SJCRH30 (cell line): ENCODE results near the gene RCAN2. TPM values are rescaled to one million over a fixed set of nuclear protein-coding genes. Genes with fewer than 3 reads are reported as not detected.
"Not testable (repeated sequence)": the region's sequence is repeated elsewhere in the genome, so short reads cannot be mapped to it uniquely, and the experiment has no call there.

ENCODE experiments used
- DNase-seq, 2 experiments: peaks; one replicate each; pipeline ENCODE4 v3.0.0-alpha.2; 2015 to 2020
- H3K27ac ChIP-seq: fragments of 250-450 bp; sonication (Bioruptor Pico); 2 replicates; pipeline ENCODE4 v1.5.1; 2020; ENCODE audit warnings: mild to moderate bottlenecking, moderate library complexity
- H3K27me3 ChIP-seq: fragments of 250-450 bp; sonication (Bioruptor Pico); 2 replicates; pipeline ENCODE4 v1.5.1; 2020; ENCODE audit warnings: mild to moderate bottlenecking, moderate library complexity
- H3K36me3 ChIP-seq: fragments of 250-450 bp; sonication (Bioruptor Pico); 2 replicates; pipeline ENCODE4 v1.5.1; 2020; ENCODE audit warnings: mild to moderate bottlenecking, moderate library complexity
- H3K4me1 ChIP-seq: fragments of 250-450 bp; sonication (Bioruptor Pico); 2 replicates; pipeline ENCODE4 v1.5.1; 2020; ENCODE audit warnings: mild to moderate bottlenecking, moderate library complexity
- H3K4me3 ChIP-seq: fragments of 250-450 bp; sonication (Bioruptor Pico); 2 replicates; pipeline ENCODE4 v1.5.1; 2020; ENCODE audit warnings: mild to moderate bottlenecking, moderate library complexity
- H3K9me3 ChIP-seq: fragments of 250-450 bp; sonication (Bioruptor Pico); replicated peaks from 2 replicates; pipeline ENCODE4 v1.5.1; 2020; ENCODE audit warnings: mild to moderate bottlenecking, moderate library complexity
- total RNA-seq: library from RNA; depleted of rRNA; stranded (reverse); fragments of >200 nt; shearing (Covaris generic); gene quantifications from 2 replicates; pipeline ENCODE4 v1.2.3, GENCODE V29; 2014

RCAN2 gene
- total RNA-seq, 1 experiment from 2014 or later, result 0.20 TPM

DNA sequence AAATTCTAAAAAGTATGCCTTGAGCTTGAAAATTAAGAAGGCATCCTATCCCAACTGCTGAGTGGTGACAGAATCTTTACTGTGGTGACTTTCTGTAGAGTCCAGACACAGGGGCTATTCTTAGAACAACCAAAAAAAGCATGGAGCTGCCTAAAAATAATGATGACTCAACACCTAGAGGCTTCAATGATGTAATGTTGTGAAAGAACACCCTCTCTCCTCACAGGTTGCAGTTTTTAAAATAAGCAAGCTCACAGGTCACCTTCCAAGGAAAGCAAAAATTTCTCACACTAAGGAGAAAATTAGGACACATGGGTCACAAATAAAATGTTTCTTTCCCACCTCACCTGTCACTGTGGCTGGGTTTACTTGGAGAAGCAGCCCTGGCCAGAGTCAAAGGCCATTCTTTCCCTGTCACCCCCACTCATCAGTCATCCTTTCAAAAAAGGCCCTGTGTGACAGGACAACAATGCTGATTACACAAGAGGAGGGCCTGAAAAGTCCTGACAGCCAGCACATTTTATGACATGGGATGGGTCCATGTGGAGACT is 53.5 kb downstream of the RCAN2 start:
- Histone ChIP-seq H3K9me3 (no peaks in the 10 kb centered on the region), H3K36me3 (no peaks in the 10 kb centered on the region), H3K4me3 (no peak overlapping the region), H3K27ac (no peak overlapping the region), H3K4me1 (no peaks in the 10 kb centered on the region), H3K27me3 (no peaks in the 10 kb centered on the region)
- no peak for DNase-seq

DNA sequence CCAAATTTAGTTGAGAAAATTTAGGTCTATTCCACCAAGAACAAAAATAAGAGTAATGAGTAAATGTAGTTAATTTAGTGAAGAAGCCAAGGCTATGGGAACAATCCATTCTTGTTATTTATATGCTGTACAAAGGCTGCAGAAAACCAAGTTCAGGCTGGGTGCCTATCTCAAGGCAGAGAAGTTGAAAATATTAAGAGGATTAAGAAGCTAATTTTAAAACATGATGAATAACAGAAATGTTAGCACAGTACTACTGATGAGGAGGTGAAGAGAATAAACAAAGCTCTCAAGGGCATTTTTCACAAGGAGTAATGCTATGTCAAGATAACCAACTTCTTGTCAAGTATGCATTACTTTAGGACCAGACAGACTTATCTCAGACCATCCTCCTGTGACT is 68.6 kb downstream of the RCAN2 start:
- H3K36me3 ChIP-seq, result no peaks in the 10 kb centered on the region
- no peaks in the 10 kb centered on the region for H3K4me1 ChIP-seq
- H3K27me3 ChIP-seq, result no peaks in the 10 kb centered on the region
- H3K9me3 ChIP-seq, result no peaks in the 10 kb centered on the region
- no peak overlapping the region for H3K4me3 ChIP-seq
- no peak for DNase-seq
- no peak overlapping the region for H3K27ac ChIP-seq

DNA sequence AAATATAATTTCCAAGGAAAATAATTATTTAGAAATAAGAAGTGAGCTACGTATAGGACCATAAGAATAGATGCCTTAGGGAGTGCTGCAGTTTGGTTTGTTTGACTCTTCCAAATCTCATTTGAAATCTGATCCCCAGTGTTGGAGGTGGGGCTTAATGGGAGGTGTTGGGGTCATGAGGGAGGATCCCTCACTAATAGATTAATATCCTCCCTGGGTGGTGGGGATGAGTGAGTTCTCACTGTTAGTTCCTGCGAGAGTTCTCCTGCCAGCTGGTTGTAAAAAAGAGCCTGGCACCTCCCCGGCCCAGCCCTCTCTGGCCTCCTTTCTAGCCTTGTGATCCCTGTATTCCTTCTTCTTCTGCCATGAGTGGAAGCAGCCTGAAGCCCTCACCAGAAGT is 69.3 kb downstream of the RCAN2 start:
- Histone ChIP-seq H3K27me3 (no peaks in the 10 kb centered on the region), H3K4me1 (no peaks in the 10 kb centered on the region), H3K4me3 (no peak overlapping the region), H3K27ac (no peak overlapping the region), H3K36me3 (no peaks in the 10 kb centered on the region), H3K9me3 (no peaks in the 10 kb centered on the region)
- peak in 1 of 2 experiments; percentile 8 for DNase-seq

DNA sequence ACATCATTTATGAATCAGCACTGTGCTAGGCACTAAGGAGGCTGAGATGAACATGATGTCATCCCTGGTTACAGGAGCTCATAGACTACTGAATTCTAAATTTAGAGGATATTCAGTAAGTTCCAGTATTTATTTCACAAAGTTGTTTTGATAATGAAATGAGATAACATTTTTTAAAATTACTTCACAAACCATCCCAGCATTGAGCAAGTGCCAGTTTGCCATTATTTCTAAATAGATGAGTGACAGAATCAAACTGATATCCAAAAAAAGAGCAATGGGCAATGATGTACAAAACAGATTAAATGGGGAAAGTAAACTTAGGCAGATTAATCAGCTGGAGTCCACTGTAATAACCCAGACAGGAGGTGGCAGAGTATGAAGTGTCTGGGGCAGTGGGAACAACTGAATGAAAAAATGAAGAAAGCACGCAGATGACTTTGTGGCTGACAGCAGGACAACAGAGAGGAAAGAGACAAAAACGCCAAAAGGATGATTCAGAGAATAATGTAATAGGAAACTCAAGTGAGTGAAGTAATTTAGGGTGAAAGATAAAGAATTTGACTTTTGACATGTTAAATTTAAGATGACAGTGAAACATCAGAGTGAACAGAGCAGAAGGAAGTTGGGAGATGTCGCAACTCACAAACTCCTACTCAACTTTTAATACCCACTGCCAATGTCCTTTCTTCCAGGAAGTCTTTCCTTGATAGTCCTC is 70.2 kb downstream of the RCAN2 start:
- H3K27ac ChIP-seq, result no peak overlapping the region
- DNase-seq, result no peak
- no peak overlapping the region for H3K4me3 ChIP-seq
- no peaks in the 10 kb centered on the region for H3K4me1 ChIP-seq
- H3K36me3 ChIP-seq, result no peaks in the 10 kb centered on the region
- no peaks in the 10 kb centered on the region for H3K27me3 ChIP-seq
- H3K9me3 ChIP-seq, result no peaks in the 10 kb centered on the region

DNA sequence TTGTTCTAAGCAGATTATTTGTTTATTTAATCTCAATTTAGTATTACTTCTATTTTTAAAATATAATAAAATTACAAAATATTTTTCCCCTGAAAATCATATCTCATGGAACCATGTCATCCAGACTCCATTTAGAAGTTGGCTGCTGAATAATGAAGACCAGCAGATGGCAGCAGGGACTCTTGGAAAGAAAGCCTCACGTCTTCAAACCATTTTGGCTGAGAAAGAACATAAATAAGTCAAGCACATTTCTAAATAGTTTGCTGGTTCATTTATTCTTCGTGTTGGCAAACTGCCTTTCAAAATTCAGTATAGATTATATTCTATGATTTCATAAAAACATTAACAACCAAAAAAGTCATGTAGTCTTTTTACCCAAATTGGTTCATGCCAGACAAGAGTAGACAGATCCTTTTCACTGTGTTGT is 71.7 kb downstream of the RCAN2 start:
- Histone ChIP-seq H3K4me3 (no peak overlapping the region), H3K27me3 (no peaks in the 10 kb centered on the region), H3K4me1 (no peaks in the 10 kb centered on the region), H3K27ac (no peak overlapping the region), H3K36me3 (no peaks in the 10 kb centered on the region), H3K9me3 (no peaks in the 10 kb centered on the region)
- peak; percentile 40 to 75 for DNase-seq

DNA sequence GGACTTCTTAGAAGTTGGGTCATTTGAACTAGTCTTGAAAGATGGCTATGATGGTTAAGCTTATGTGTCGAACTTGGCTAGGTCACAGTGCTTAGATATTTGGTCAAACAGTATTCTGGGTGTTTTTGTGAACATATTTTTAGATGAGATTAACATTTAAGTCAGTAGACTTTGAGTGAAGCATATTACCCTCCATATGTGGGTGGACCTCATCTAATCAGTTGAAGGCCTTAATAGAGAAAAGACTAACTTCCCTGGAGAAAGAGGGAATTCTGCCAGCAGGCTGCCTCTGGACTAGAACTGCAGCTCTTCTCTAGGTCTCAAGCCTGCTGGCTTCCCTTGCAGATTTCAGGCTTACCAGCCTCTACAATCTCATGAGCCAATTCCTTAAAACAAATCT is 76.9 kb downstream of the RCAN2 start:
- Histone ChIP-seq H3K27me3 (no peaks in the 10 kb centered on the region), H3K4me1 (no peaks in the 10 kb centered on the region), H3K4me3 (no peak overlapping the region), H3K27ac (no peak overlapping the region), H3K36me3 (no peaks in the 10 kb centered on the region), H3K9me3 (no peaks in the 10 kb centered on the region)
- no peak for DNase-seq

DNA sequence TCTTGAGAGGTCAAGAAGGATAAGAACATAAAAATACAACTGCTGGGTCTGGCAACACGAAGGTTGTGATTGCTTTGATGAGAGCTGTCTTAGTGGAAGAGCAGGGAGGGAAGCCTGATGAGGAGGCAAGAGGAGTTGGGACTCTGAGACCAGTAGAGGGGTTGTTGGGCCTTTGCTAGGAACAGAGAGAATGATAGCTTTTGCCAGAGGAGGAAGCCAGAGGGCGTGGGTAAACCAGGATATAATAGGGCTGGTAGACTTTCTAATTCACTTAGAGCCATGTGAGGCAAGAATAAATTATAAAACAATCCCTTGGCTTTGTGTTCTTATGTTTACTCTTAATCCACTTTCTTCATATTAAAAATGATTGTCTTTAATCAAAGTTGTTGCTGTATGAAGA is 78.6 kb downstream of the RCAN2 start:
- Histone ChIP-seq H3K36me3 (no peaks in the 10 kb centered on the region), H3K27me3 (no peaks in the 10 kb centered on the region), H3K27ac (no peak overlapping the region), H3K4me3 (no peak overlapping the region), H3K9me3 (no peaks in the 10 kb centered on the region), H3K4me1 (no peaks in the 10 kb centered on the region)
- DNase-seq, result no peak

DNA sequence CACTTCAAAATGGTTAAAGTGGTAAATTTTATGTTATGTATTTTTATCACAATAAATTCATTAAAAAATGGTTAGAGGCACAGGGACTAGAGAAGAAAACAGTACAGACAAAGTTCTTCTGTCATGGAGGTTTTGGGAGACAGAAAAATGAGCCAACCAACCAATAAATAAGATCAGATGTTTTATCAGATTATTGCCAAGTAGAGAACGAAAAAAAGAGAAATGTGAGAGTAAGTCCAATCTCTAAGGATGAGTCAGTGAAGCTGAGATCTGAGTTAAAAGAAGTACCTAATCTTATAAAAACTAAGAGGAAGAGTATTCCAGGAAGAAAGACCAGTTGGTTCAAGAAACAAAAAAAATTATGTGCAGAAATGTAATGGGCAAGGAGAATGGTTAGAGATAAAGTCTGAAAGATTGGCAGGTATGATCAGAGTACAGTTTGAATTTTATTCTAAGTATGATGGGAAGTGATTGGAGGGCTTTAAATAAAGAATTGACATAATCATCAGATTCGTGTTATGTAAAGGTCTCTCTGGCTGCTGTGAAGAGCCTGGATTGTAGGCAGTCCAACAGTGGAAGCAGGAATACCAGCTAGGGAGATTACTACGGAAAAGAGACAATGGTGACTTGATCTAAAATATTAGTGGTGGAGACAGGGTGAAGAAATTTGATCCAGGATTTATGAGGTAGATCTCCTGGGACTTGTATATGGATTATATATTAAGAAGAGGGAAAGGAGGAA is 79.6 kb downstream of the RCAN2 start:
- DNase-seq, result no peak
- no peaks in the 10 kb centered on the region for H3K36me3 ChIP-seq
- no peak overlapping the region for H3K4me3 ChIP-seq
- H3K27me3 ChIP-seq, result no peaks in the 10 kb centered on the region
- no peaks in the 10 kb centered on the region for H3K4me1 ChIP-seq
- H3K27ac ChIP-seq, result no peak overlapping the region
- H3K9me3 ChIP-seq, result no peaks in the 10 kb centered on the region

DNA sequence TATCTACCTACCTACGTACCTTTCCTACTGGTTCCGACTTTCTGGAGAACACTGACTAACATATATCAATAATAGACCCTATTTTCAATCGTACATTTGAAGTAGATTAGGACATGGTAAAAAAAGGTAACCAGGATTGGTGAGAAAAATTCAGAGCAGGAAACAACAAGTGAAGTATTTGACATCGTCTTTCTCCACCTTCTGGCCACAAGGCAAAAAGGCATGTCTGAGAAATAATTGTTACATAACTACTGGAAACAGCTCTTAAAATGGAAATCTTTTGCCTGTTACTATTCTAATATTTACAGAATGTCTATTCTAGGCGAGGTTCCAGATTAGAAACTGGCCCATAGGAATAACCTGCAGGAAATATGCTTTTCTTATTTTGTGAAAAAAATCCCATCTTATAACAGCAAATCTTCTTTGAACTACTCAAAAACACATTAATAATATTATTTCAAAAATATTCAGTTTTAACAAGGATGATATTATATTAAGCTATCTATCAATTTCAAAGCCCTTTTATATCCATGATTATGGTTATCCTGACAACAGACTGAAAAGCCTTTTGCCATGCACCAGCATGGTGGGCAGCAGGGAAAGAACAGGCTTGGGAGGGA is 80.8 kb downstream of the RCAN2 start:
- no peaks in the 10 kb centered on the region for H3K36me3 ChIP-seq
- no peak overlapping the region for H3K4me3 ChIP-seq
- H3K4me1 ChIP-seq, result no peaks in the 10 kb centered on the region
- H3K27me3 ChIP-seq, result no peaks in the 10 kb centered on the region
- H3K9me3 ChIP-seq, result no peaks in the 10 kb centered on the region
- peak in 1 of 2 experiments; percentile 54 for DNase-seq
- H3K27ac ChIP-seq, result no peak overlapping the region

DNA sequence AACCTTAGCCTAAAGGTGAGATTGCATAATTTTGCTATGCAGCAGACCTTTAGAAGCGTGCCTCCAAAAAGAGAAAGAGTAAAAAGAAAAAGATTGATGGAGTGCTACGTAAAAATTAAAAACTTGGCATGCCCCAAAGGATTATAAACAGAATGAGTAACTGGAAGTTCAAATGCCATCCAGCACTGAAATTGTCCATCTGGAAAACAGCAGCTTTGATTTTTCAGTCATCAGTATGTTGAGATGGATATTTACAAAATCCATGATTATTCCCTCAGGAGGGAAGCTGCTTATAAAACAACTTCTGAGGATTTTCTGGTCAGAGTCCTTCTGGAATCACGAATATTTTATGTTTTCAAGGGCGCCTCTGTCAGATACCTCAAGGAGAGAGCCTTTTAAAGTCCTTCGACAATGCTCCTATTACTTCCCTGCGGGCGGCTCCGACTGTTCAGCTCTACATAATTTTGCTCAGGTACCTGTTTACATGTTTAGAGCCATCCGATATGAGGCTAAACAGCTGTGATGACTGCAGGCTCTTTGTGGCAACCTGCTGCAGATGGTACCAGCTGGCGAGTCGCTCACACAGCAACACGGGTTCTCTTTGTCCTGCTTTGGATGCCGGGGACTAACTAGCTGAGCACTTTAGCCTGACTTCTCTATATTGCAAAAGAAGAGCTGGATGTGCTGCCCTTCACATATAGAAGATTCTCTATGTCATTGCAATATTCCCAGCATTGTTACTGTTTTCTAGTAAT is 83.3 kb downstream of the RCAN2 start:
- Histone ChIP-seq H3K9me3 (no peaks in the 10 kb centered on the region), H3K36me3 (no peaks in the 10 kb centered on the region), H3K4me1 (no peaks in the 10 kb centered on the region), H3K27ac (no peak overlapping the region), H3K27me3 (no peaks in the 10 kb centered on the region), H3K4me3 (no peak overlapping the region)
- DNase-seq, result peak in 1 of 2 experiments; percentile 10

DNA sequence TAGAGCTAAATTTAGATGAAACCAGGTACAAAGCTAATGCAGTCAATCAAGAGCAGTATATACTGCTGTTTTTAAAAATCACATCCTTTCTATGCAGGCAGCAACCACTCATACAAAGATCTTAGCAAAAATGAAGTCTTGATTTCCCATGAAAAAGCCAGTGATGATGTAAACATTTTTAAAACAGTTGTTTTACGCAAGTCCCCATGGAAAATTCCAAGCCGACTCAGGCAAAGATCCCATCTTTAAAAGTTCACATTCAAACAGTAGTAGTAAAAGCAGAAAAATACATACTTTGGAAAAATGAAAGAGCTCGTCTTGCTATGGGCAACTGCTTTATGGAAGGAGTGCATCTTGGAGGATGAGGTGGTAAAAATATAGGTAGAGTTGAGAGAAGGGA is 84.0 kb downstream of the RCAN2 start:
- Histone ChIP-seq H3K36me3 (no peaks in the 10 kb centered on the region), H3K4me1 (no peaks in the 10 kb centered on the region), H3K4me3 (no peak overlapping the region), H3K27me3 (no peaks in the 10 kb centered on the region), H3K9me3 (no peaks in the 10 kb centered on the region), H3K27ac (no peak overlapping the region)
- no peak for DNase-seq

DNA sequence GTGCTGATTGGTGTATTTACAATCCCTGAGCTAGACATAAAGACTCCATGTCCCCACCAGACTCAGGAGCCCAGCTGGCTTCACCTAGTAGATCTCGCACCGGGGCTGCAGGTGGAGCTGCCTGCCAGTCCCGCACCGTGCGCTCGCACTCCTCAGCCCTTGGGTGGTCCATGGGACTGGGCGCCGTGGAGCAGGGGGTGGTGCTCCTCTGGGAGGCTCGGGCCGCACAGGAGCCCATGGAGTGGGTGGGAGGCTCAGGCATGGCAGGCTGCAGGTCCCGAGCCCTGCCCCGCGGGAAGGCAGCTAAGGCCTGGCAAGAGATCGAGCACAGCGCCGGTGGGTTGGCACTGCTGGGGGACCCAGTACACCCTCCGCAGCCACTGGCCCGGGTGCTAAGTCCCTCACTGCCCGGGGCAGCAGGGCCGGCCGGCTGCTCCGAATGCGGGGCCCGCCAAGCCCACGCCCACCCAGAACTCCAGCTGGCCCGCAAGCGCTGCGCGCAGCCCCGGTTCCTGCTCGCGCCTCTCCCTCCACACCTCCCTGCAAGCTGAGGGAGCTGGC is 85.5 kb downstream of the RCAN2 start:
- not testable (repeated sequence) for DNase-seq

DNA sequence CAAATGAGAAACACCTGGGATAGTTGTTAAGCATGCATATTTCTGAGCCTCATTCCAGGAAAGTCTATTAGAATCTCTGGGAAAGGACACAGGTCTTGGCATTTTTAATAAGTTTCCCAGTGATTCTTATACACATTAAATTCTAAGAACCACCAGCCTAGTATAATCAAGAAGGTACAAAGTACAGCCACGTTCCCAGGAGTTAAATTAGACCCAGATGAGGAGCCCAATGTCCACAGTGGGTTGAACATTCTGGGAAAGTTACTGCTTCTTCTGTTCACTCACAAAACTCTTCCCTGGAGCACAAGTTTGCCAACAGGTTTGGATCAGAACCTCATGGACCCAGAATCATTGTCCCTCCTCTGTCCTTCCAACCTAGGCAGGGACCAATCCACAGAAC is 90.4 kb downstream of the RCAN2 start:
- Histone ChIP-seq H3K9me3 (no peaks in the 10 kb centered on the region), H3K36me3 (no peaks in the 10 kb centered on the region), H3K27me3 (no peaks in the 10 kb centered on the region), H3K27ac (no peak overlapping the region), H3K4me3 (no peak overlapping the region), H3K4me1 (no peaks in the 10 kb centered on the region)
- DNase-seq, result no peak

More for the DNA sequence above, 85.5 kb downstream of the RCAN2 start:
- not testable (repeated sequence) for H3K9me3 ChIP-seq, H3K36me3 ChIP-seq, H3K4me3 ChIP-seq, H3K27ac ChIP-seq, H3K27me3 ChIP-seq, H3K4me1 ChIP-seq

DNA sequence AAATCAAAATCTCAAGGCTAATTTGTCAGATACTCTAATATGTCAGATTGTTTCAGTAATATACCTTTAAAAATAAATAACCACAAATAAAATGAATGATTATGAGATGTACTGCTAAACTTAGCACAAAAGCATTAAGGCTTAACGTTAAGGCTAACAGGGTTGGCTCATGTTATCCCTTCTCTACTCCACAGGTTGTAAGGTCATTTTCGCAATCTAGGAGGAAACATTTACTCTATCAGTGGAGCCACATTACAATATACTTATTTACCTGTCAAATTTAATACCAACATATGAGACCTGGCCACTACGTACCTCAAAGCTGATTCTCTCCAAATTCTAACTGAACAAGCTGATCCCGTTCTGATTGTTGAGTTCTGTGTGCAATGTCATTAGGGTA is 95.7 kb downstream of the RCAN2 start:
- no peaks in the 10 kb centered on the region for H3K27me3 ChIP-seq
- no peaks in the 10 kb centered on the region for H3K36me3 ChIP-seq
- no peak for DNase-seq
- no peak overlapping the region for H3K27ac ChIP-seq
- no peak overlapping the region for H3K4me3 ChIP-seq
- H3K4me1 ChIP-seq, result no peaks in the 10 kb centered on the region
- no peaks in the 10 kb centered on the region for H3K9me3 ChIP-seq
